HG03442 (cell line): Measurements from ENCODE around the gene FAM149A.

ENCODE experiments used
- ATAC-seq: cut with Tn5 transposase; IDR thresholded peaks from one replicate; pipeline ENCODE4 v1.9.1; 2021; ENCODE audit warnings: mild to moderate bottlenecking, moderate library complexity; ENCODE audit not compliant: unreplicated experiment

The FAM149A gene

GRCh38 chr4:186104890-186105646, 564 bp downstream of the FAM149A start:
- peak; percentile 21 for ATAC-seq

- ATAC-seq = no peak
These were observed 1.3 kb downstream of the FAM149A start for GRCh38 chr4:186105647-186106321.

- no peak for ATAC-seq
These were observed 3.4 kb downstream of the FAM149A start for GRCh38 chr4:186107947-186108346.

- ATAC-seq = no peak
These were observed 3.9 kb downstream of the FAM149A start for GRCh38 chr4:186108391-186108790.

GRCh38 chr4:186109245-186109644, 4.7 kb downstream of the FAM149A start:
- ATAC-seq = no peak

GRCh38 chr4:186116697-186117096, 12.2 kb downstream of the FAM149A start:
- no peak for ATAC-seq

GRCh38 chr4:186118582-186118981, 14.1 kb downstream of the FAM149A start:
- ATAC-seq = no peak

- no peak for ATAC-seq
These were observed 16.6 kb downstream of the FAM149A start for GRCh38 chr4:186121057-186121456.

GRCh38 chr4:186128842-186129241, 24.3 kb downstream of the FAM149A start:
- ATAC-seq = no peak

GRCh38 chr4:186131935-186132334, 27.4 kb downstream of the FAM149A start:
- no peak for ATAC-seq

GRCh38 chr4:186132577-186133242, 28.2 kb downstream of the FAM149A start:
- ATAC-seq = no peak

- ATAC-seq = peak; percentile 99
These were observed 29.8 kb downstream of the FAM149A start for GRCh38 chr4:186134257-186134656.

- ATAC-seq = no peak
These were observed 30.4 kb downstream of the FAM149A start for GRCh38 chr4:186134861-186135260.

GRCh38 chr4:186137196-186137794, 32.8 kb downstream of the FAM149A start:
- peak; percentile 35 for ATAC-seq

GRCh38 chr4:186144198-186144945, 39.9 kb downstream of the FAM149A start:
- no peak for ATAC-seq

GRCh38 chr4:186144946-186145569, 40.6 kb downstream of the FAM149A start:
- ATAC-seq = no peak

- ATAC-seq = no peak
These were observed 42.0 kb downstream of the FAM149A start for GRCh38 chr4:186146458-186146857.

- ATAC-seq = no peak
These were observed 44.0 kb downstream of the FAM149A start for GRCh38 chr4:186148336-186148975.

- ATAC-seq = no peak
These were observed 45.4 kb downstream of the FAM149A start for GRCh38 chr4:186149872-186150271.

- no peak for ATAC-seq
These were observed 46.4 kb downstream of the FAM149A start for GRCh38 chr4:186150926-186151325.
